ENCODE data around the gene SH3BP2. TPM values are rescaled to one million over a fixed set of nuclear protein-coding genes. Genes with fewer than 3 reads are reported as not detected.
A peak's percentile ranks its signal among the peaks of the same experiment; 100 is the strongest.

SH3BP2 gene
- total RNA-seq, 1 donor: 30.8 TPM

DNA sequence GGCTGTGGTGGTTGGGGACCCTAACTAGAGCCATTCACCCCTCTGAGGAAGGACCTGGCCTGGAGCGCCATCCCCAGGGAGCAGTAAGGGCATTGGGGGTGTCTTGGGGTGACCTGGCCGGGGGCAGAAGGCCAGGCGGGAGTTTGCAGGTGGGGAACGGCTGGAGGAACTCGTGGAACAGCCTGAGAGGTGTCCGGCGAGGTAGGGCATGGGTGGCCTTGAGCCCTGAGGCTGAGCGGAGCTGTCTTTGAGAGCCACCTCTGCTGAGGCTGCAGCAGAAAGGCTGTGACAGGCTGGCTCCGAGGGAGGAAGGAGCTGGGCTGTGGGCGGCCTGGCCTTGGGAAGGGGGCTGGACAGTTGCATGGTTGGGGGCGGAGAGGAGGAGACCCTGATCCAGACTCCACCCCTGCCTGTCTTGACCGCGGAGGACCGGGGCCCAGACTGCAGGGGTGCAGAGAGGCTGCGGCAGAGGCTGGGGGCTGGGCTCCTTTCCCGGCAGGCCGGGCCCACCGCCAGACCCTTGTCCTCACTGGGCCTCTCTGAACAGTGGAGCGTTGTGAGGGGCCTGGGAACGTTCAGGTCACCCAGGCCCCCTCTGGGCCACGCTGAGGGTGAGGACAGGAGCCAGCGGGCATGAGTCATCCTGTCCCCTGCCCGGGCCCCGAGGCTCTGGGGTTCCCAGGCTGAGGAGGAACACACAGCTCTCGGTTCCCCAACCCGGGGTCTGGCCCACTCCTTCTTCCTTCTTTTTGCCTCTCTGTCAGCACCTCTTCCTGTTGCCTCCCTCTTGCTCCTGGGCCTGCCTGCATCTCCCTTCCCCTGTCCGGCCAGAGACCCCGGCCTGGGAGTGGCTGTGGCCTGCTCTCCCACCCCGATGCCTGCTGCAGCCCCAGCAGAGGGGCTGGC lies 8.1 kb downstream of the SH3BP2 start:
- DNase-seq (ENCODE audit: low read depth): peak; percentile 61
- TF ChIP-seq, protein P1, sequence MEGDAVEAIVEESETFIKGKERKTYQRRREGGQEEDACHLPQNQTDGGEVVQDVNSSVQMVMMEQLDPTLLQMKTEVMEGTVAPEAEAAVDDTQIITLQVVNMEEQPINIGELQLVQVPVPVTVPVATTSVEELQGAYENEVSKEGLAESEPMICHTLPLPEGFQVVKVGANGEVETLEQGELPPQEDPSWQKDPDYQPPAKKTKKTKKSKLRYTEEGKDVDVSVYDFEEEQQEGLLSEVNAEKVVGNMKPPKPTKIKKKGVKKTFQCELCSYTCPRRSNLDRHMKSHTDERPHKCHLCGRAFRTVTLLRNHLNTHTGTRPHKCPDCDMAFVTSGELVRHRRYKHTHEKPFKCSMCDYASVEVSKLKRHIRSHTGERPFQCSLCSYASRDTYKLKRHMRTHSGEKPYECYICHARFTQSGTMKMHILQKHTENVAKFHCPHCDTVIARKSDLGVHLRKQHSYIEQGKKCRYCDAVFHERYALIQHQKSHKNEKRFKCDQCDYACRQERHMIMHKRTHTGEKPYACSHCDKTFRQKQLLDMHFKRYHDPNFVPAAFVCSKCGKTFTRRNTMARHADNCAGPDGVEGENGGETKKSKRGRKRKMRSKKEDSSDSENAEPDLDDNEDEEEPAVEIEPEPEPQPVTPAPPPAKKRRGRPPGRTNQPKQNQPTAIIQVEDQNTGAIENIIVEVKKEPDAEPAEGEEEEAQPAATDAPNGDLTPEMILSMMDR (IDR thresholded peaks at IDR 0.05; ENCODE audit: insufficient read depth, low read length): no peak
- H3K4me3 ChIP-seq (ENCODE audit: low read depth, low read length): peak overlapping the region; percentile 14

DNA sequence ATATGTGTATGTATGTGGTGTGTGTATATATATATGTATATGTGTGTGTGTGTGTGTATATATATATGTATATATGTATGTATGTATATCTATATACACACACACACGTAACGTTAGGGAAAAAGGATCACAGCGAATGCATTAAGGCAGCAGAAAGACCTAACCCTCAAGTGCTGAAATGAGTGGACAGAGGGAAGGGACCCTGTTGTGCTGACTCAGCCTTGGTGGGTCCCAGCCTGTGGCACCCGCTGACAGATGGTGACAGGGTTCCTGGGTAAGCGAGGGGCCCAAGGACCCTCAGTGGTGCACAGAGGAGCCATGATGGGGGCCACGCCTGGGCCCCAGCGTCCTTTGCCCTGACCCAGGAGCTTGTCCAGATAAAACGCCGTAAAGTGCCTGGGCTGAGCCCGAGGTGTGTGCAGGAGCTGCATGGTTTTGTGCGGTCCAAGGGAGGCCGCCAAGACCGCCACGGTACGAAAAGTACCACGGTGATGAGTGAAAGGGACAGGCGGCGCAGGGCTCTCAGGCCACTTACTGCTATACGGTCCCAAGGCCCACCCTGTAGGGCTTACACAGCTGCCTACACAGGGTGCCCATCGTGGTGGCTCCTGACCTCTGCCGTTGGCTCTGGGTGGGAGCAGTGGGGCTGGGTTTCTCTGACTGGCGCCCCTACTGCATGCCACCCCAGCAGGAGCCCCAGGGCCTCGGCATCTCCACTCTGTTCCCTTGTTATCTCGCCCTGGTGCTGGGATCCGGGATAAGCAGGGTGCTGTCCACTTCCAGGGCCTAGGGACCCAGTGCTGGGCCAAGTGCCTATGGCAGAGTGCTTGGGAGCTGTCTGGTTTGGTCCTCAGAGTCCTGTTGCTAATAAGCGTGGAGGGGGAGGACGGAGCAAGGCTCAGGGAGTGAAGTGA lies 10.0 kb downstream of the SH3BP2 start:
- TF ChIP-seq, protein P1 (IDR thresholded peaks at IDR 0.05; ENCODE audit: insufficient read depth, low read length): no peak
- H3K4me3 ChIP-seq (ENCODE audit: low read depth, low read length): no peak overlapping the region
- no peak for DNase-seq (ENCODE audit: low read depth)

DNA sequence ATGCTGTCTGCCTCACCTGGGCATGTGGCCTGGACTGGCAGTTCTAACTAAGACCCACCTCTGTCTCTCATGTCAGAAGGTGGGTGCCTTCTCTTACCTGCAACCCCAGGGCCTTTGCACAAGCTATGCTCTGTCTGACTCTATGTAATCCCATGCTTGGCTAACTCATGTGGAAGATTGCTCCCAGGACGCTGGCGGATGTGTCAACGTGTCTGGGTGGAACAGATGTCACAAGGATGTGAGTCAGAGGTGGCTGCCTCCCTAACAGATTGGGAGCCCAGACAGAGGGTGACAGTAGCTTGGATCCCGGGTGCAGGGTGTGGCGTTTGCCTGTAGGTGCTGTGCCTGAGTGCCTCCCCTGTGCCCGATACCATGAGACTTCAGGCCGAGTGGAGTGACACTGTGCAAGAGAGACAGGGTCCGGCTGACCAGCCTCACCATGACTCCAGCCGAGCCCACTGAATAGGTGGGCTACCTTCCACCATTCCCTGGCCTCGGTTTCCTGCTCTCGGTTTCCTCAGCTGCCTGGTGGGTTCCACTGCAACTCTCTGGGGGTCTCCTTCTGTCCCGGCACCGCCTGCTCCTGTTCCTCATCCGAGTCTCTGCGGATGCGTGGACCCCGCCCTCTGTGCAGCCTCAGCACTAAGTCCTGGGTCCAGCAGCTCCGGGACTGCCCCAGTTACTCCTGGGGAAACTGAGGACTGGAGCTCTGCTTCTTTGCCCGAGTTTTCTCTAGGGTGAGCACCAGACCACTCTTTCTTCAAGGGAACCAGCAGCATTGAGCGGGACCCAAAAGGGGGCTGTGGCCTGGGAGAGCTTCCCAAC lies 11.0 kb downstream of the SH3BP2 start:
- TF ChIP-seq, protein P1 (IDR thresholded peaks at IDR 0.05; ENCODE audit: insufficient read depth, low read length): no peak
- no peak overlapping the region for H3K4me3 ChIP-seq (ENCODE audit: low read depth, low read length)
- no peak for DNase-seq (ENCODE audit: low read depth)

DNA sequence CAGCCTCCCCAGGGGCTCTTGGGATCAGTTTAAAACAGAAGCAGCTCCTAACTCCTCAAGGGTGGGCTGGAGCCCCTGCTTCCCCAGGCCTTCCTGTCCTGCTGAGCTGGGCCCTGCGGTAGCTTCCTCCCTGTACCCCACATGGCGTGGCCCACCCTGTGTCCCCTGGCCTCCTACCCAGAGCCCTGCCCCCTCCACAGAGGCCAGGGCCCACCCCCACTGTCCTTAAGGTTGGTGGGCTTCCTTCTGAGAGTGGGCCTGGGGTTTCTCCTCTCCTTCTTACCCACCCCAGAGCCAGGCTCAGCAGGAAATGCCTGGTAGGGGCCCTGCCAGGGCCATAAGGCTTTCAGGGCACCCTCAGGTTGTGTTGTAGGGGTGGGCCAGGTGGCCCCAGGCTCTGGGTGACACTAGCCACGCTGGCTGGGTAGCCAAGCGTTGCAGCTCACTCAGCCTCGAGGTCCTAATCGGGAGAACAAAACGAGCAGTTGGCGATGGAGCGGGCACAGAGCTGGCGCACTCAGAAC lies 11.6 kb downstream of the SH3BP2 start:
- TF ChIP-seq, protein P1 (IDR thresholded peaks at IDR 0.05; ENCODE audit: insufficient read depth, low read length): no peak
- no peak overlapping the region for H3K4me3 ChIP-seq (ENCODE audit: low read depth, low read length)
- DNase-seq (ENCODE audit: low read depth): no peak

DNA sequence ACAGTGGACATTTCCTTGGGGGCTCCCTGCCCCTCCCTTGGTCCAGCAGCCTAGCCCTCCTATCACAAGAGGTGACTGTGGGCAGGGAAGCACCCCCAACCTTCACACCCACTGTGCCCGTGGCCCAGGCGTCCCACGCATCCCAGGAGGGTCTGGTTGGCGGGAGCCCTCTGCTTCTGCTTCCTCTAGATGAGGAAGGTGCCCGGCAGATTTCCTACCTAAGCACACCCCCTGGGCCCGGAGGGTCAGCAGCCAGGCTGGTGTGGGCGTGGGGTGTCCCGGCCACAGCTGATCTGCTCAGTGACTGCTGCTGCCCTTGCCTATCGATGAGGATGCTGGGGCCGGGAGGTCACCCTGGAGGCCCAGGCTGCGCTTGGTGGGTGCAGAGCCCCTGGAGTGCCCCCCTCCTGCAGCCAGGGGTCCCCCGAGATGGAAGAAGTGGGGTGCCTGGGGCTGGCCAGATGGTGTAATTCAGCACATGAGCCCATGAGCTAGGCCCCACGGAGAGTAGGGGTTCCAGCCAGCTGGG lies 12.2 kb downstream of the SH3BP2 start:
- no peak for DNase-seq (ENCODE audit: low read depth)
- no peak overlapping the region for H3K4me3 ChIP-seq (ENCODE audit: low read depth, low read length)
- TF ChIP-seq, protein P1 (IDR thresholded peaks at IDR 0.05; ENCODE audit: insufficient read depth, low read length): no peak
